GM19043 (cell line): ENCODE measurements around the gene TNFSF13.
"Not testable (repeated sequence)": the region's sequence is repeated elsewhere in the genome, so short reads cannot be mapped to it uniquely, and the experiment has no call there.

Source experiments
- ATAC-seq: cut with Tn5 transposase; IDR thresholded peaks from one replicate; pipeline ENCODE4 v1.9.1; 2021; ENCODE audit warnings: low read depth; ENCODE audit not compliant: unreplicated experiment

Gene TNFSF13

GRCh38 chr17:7589204-7589868 lies 30.8 kb downstream of the TNFSF13 start:
- ATAC-seq, result no peak

GRCh38 chr17:7589891-7590691 lies 31.5 kb downstream of the TNFSF13 start, which contains the start of gene SOX15:
Gene SOX15, minus strand, starts transcription at chr17:7590094. Its CDS starts 418 bp downstream, at chr17:7589676.
- ATAC-seq, result no peak

GRCh38 chr17:7590743-7591142 lies 32.2 kb downstream of the TNFSF13 start:
- ATAC-seq, result no peak

GRCh38 chr17:7591596-7591995 lies 33.0 kb downstream of the TNFSF13 start:
- ATAC-seq, result no peak

GRCh38 chr17:7592422-7593021 lies 34.0 kb downstream of the TNFSF13 start:
- ATAC-seq, result no peak

- ATAC-seq, result no peak
Observed at GRCh38 chr17:7593296-7593695, 34.7 kb downstream of the TNFSF13 start.

- ATAC-seq, result not testable (repeated sequence)
Observed at GRCh38 chr17:7597561-7597960, 39.0 kb downstream of the TNFSF13 start.

- no peak for ATAC-seq
Observed at GRCh38 chr17:7606280-7606679, 47.7 kb downstream of the TNFSF13 start.

- no peak for ATAC-seq
Observed at GRCh38 chr17:7610641-7611040, 52.1 kb downstream of the TNFSF13 start.
